HepG2 (cell line): ENCODE measurements around the gene ZMYND8. TPM values are rescaled to one million over a fixed set of nuclear protein-coding genes. Genes with fewer than 3 reads are reported as not detected.

Experiments used
- GLI4 ChIP-seq: sonication (generic); formaldehyde crosslinking; IDR thresholded peaks from 2 replicates; pipeline ENCODE4 v1.5.1; 2020; ENCODE audit warnings: missing genetic modification reagents, mild to moderate bottlenecking, moderate library complexity, borderline replicate concordance
- KLF12 ChIP-seq: sonication (generic); formaldehyde crosslinking; IDR thresholded peaks from 2 replicates; pipeline ENCODE4 v1.4.0; 2020; ENCODE audit warnings: missing genetic modification reagents, borderline replicate concordance
- REXO4 ChIP-seq: sonication (generic); formaldehyde crosslinking; IDR thresholded peaks from 2 replicates; pipeline ENCODE4 v1.8.0; 2022; ENCODE audit warnings: missing genetic modification reagents, mild to moderate bottlenecking, borderline replicate concordance
- SCMH1 ChIP-seq: sonication (generic); formaldehyde crosslinking; IDR thresholded peaks from 2 replicates; pipeline ENCODE4 v1.9.0; 2021; ENCODE audit warnings: missing genetic modification reagents, mild to moderate bottlenecking, borderline replicate concordance
- SNAI1 ChIP-seq: sonication (generic); formaldehyde crosslinking; IDR thresholded peaks from 2 replicates; pipeline ENCODE4 v1.5.0; 2020; ENCODE audit warnings: mild to moderate bottlenecking, missing genetic modification reagents, borderline replicate concordance
- SRSF4 ChIP-seq: fragments of 200-400 bp; formaldehyde crosslinking; IDR thresholded peaks from one replicate; pipeline ENCODE4 v1.6.1; 2018; ENCODE audit warnings: mild to moderate bottlenecking, low read depth, low read length, moderate library complexity; ENCODE audit not compliant: poor library complexity, severe bottlenecking
- ZBTB21 ChIP-seq: sonication (generic); formaldehyde crosslinking; IDR thresholded peaks from 2 replicates; pipeline ENCODE4 v1.4.0; 2020; ENCODE audit warnings: missing genetic modification reagents
- ZNF441 ChIP-seq: sonication (generic); formaldehyde crosslinking; IDR thresholded peaks from 2 replicates; pipeline ENCODE4 v1.7.0; 2021; ENCODE audit warnings: missing genetic modification reagents, borderline replicate concordance
- ZNF737 ChIP-seq: sonication (generic); formaldehyde crosslinking; IDR thresholded peaks from 2 replicates; pipeline ENCODE4 v1.5.0; 2020; ENCODE audit warnings: missing genetic modification reagents, mild to moderate bottlenecking, borderline replicate concordance
- polyA plus RNA-seq, 8 experiments: library from polyadenylated mRNA; depleted of rRNA in 3 of 8; stranded (reverse) in 7 of 8; unstranded in 1 of 8; fragments of >200 nt; fragmentation: Illumina TruSeq in 4 of 8; extraction: Trizol in 4 of 8; gene quantifications; 2 replicates each; pipeline versions ENCODE4 v1.2.1 to v1.2.3, GENCODE V29; 2011 to 2016; ENCODE audit warnings: low read depth in 4 of 8, missing spikeins in 1 of 8, mixed read lengths in 1 of 8; ENCODE audit not compliant: insufficient read depth in 1 of 8
- total RNA-seq, 5 experiments: library from RNA; depleted of rRNA; stranded (reverse); fragments of >200 nt; fragmentation: Illumina TruSeq; extraction: Trizol; gene quantifications; 2 replicates each; pipeline ENCODE4 v1.2.3, GENCODE V29; 2016; ENCODE audit warnings: low read depth in 1 of 5
- TF ChIP-seq, protein P1 (sequence below): sonication (generic); formaldehyde crosslinking; conservative IDR thresholded peaks from 2 replicates; pipeline ENCODE4 v1.8.0; 2022; ENCODE audit warnings: low read depth, missing genetic modification reagents
- TF ChIP-seq, protein P2 (sequence below): sonication (generic); formaldehyde crosslinking; IDR thresholded peaks from 2 replicates; pipeline ENCODE4 v1.8.1; 2023; ENCODE audit warnings: mild to moderate bottlenecking, missing genetic modification reagents
- TF ChIP-seq, protein P3 (sequence below): sonication (generic); formaldehyde crosslinking; IDR thresholded peaks from 2 replicates; pipeline ENCODE4 v1.4.0; 2020; ENCODE audit warnings: missing genetic modification reagents, borderline replicate concordance
- TF ChIP-seq, protein P4 (sequence below): sonication (generic); formaldehyde crosslinking; IDR thresholded peaks from 2 replicates; pipeline ENCODE4 v1.5.1; 2020; ENCODE audit warnings: mild to moderate bottlenecking, missing genetic modification reagents, moderate library complexity
- TF ChIP-seq, protein P5 (sequence below): sonication (generic); formaldehyde crosslinking; IDR thresholded peaks from 2 replicates; pipeline ENCODE4 v1.4.0; 2020; ENCODE audit warnings: missing genetic modification reagents
- TF ChIP-seq, protein P6 (sequence below): sonication (generic); formaldehyde crosslinking; IDR thresholded peaks from 2 replicates; pipeline ENCODE4 v1.4.0; 2020; ENCODE audit warnings: missing genetic modification reagents, borderline replicate concordance

ZMYND8 gene
- total and polyA plus RNA-seq, 2 of the 13 experiments (the other 11 are each of a cell fraction or from before 2014, with no cell fraction given), result 53.9 to 84.7 TPM

DNA sequence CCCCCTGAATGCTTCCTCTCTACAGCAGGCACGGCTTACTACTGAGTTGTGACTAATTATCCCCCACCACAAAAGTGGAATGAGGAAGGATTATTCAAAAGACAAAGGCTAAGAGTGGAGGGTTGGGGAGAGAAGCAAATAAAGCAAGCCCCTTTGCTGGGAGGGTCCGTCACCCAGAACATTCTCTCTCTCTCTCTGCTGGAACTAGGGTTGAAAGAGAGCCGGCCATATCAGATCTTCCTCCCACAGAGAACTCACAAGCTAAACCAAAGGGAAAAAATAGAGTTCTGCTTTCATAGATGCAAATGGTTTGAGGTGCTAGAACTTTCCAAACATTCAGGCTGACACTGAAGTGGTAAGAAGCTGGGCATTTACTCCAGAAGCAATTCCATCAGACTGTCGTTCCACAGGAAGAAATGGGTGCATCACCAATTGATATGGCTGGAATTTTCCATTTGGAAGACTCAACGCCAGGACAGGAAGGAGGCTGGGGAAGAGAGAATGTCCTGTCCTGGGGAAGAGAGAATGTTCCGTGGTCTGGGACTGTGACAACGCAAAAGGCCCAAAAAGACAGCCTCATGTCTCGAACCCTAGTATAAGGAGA lies 7.9 kb downstream of the ZMYND8 start (continued):
- TF ChIP-seq, protein P1, sequence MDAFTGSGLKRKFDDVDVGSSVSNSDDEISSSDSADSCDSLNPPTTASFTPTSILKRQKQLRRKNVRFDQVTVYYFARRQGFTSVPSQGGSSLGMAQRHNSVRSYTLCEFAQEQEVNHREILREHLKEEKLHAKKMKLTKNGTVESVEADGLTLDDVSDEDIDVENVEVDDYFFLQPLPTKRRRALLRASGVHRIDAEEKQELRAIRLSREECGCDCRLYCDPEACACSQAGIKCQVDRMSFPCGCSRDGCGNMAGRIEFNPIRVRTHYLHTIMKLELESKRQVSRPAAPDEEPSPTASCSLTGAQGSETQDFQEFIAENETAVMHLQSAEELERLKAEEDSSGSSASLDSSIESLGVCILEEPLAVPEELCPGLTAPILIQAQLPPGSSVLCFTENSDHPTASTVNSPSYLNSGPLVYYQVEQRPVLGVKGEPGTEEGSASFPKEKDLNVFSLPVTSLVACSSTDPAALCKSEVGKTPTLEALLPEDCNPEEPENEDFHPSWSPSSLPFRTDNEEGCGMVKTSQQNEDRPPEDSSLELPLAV (CRISPR knock-in tag), result no peak
- TF ChIP-seq GLI4, result no peak
- TF ChIP-seq ZNF441, result 0 out of 2 replicates have a peak, but pooled peaks have one; percentile 45
- no peak for TF ChIP-seq SCMH1
- TF ChIP-seq, protein P2, sequence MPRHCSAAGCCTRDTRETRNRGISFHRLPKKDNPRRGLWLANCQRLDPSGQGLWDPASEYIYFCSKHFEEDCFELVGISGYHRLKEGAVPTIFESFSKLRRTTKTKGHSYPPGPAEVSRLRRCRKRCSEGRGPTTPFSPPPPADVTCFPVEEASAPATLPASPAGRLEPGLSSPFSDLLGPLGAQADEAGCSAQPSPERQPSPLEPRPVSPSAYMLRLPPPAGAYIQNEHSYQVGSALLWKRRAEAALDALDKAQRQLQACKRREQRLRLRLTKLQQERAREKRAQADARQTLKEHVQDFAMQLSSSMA, result 0 out of 2 replicates have a peak, but pooled peaks have one; percentile 55
- TF ChIP-seq, protein P3, sequence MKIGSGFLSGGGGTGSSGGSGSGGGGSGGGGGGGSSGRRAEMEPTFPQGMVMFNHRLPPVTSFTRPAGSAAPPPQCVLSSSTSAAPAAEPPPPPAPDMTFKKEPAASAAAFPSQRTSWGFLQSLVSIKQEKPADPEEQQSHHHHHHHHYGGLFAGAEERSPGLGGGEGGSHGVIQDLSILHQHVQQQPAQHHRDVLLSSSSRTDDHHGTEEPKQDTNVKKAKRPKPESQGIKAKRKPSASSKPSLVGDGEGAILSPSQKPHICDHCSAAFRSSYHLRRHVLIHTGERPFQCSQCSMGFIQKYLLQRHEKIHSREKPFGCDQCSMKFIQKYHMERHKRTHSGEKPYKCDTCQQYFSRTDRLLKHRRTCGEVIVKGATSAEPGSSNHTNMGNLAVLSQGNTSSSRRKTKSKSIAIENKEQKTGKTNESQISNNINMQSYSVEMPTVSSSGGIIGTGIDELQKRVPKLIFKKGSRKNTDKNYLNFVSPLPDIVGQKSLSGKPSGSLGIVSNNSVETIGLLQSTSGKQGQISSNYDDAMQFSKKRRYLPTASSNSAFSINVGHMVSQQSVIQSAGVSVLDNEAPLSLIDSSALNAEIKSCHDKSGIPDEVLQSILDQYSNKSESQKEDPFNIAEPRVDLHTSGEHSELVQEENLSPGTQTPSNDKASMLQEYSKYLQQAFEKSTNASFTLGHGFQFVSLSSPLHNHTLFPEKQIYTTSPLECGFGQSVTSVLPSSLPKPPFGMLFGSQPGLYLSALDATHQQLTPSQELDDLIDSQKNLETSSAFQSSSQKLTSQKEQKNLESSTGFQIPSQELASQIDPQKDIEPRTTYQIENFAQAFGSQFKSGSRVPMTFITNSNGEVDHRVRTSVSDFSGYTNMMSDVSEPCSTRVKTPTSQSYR (CRISPR knock-in tag), result no peak
- TF ChIP-seq, protein P4, sequence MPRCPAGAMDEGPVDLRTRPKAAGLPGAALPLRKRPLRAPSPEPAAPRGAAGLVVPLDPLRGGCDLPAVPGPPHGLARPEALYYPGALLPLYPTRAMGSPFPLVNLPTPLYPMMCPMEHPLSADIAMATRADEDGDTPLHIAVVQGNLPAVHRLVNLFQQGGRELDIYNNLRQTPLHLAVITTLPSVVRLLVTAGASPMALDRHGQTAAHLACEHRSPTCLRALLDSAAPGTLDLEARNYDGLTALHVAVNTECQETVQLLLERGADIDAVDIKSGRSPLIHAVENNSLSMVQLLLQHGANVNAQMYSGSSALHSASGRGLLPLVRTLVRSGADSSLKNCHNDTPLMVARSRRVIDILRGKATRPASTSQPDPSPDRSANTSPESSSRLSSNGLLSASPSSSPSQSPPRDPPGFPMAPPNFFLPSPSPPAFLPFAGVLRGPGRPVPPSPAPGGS (CRISPR knock-in tag), result no peak
- no peak for TF ChIP-seq REXO4 (CRISPR knock-in tag)
- no peak for TF ChIP-seq SRSF4
- no peak for TF ChIP-seq KLF12 (CRISPR knock-in tag)
- TF ChIP-seq, protein P5, sequence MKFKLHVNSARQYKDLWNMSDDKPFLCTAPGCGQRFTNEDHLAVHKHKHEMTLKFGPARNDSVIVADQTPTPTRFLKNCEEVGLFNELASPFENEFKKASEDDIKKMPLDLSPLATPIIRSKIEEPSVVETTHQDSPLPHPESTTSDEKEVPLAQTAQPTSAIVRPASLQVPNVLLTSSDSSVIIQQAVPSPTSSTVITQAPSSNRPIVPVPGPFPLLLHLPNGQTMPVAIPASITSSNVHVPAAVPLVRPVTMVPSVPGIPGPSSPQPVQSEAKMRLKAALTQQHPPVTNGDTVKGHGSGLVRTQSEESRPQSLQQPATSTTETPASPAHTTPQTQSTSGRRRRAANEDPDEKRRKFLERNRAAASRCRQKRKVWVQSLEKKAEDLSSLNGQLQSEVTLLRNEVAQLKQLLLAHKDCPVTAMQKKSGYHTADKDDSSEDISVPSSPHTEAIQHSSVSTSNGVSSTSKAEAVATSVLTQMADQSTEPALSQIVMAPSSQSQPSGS (CRISPR knock-in tag), result no peak
- TF ChIP-seq ZBTB21 (CRISPR knock-in tag), result no peak
- TF ChIP-seq, protein P6, sequence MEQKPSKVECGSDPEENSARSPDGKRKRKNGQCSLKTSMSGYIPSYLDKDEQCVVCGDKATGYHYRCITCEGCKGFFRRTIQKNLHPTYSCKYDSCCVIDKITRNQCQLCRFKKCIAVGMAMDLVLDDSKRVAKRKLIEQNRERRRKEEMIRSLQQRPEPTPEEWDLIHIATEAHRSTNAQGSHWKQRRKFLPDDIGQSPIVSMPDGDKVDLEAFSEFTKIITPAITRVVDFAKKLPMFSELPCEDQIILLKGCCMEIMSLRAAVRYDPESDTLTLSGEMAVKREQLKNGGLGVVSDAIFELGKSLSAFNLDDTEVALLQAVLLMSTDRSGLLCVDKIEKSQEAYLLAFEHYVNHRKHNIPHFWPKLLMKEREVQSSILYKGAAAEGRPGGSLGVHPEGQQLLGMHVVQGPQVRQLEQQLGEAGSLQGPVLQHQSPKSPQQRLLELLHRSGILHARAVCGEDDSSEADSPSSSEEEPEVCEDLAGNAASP, result no peak
- TF ChIP-seq SNAI1 (CRISPR knock-in tag), result no peak
- no peak for TF ChIP-seq ZNF737 (CRISPR knock-in tag)
